Naive thymus-derived CD8-positive, alpha-beta T cell (primary cell): Measurements from ENCODE around the gene GRK5. TPM values are rescaled to one million over a fixed set of nuclear protein-coding genes. Genes with fewer than 3 reads are reported as not detected.

ENCODE experiments used
- ATAC-seq, 2 donors: fragments of 150-1000 bp; cut with Tn5 transposase in 1 of 2; sonication (Bioruptor Pico), chemical (Tn5 transposase) in 1 of 2; 1 replicate in 1 of 2; 2 replicates in 1 of 2; pipeline ENCODE4 v1.10.0; 2021; ENCODE audit warnings: mild to moderate bottlenecking in 2 of 2, moderate library complexity in 2 of 2
- POLR2A ChIA-PET: fragments of 350-600 bp; sonication (Branson Sonifier 250); formaldehyde crosslinking; loops from one replicate; lab custom pipeline; 2021; ENCODE audit warnings: antibody characterized with exemption; lab: Charles Lee
- DNase-seq, 10 donors: peaks; one replicate each; pipeline versions ENCODE4 v3.0.0 to v3.0.0-alpha.2; 2020 to 2022
- H3K27ac Mint-ChIP-seq, 10 donors: one replicate each; pipeline ENCODE4 v1.8.0; 2020 to 2022; ENCODE audit warnings: mild to moderate bottlenecking in 10 of 10, mixed read lengths in 10 of 10, moderate library complexity in 4 of 10, inconsistent platforms in 1 of 10
- H3K27me3 Mint-ChIP-seq, 5 donors: one replicate each; pipeline ENCODE4 v1.8.0; 2021 to 2022; ENCODE audit warnings: mixed read lengths in 5 of 5
- H3K36me3 Mint-ChIP-seq, 3 donors: one replicate each; pipeline ENCODE4 v1.8.0; 2020 to 2022; ENCODE audit warnings: mixed read lengths in 3 of 3, mild to moderate bottlenecking in 2 of 3, inconsistent platforms in 1 of 3
- H3K4me1 Mint-ChIP-seq, 4 donors: one replicate each; pipeline ENCODE4 v1.8.0; 2021 to 2022; ENCODE audit warnings: mixed read lengths in 4 of 4
- H3K4me3 Mint-ChIP-seq, 10 donors: one replicate each; pipeline ENCODE4 v1.8.0; 2020 to 2022; ENCODE audit warnings: mild to moderate bottlenecking in 10 of 10, mixed read lengths in 10 of 10, moderate library complexity in 6 of 10, inconsistent platforms in 1 of 10
- H3K9me3 Mint-ChIP-seq, 9 donors: one replicate each; pipeline ENCODE4 v1.8.0; 2020 to 2022; ENCODE audit warnings: mixed read lengths in 9 of 9, mild to moderate bottlenecking in 3 of 9, inconsistent platforms in 1 of 9, moderate library complexity in 1 of 9
- polyA plus RNA-seq, 3 donors: library from polyadenylated mRNA; unstranded; fragments of 300-500 nt; fragmentation: Illumina TruSeq; gene quantifications; one replicate each; pipeline ENCODE4 v1.2.3, GENCODE V29; 2021
- total RNA-seq, 8 experiments: library from RNA in 2 of 8; stranded (reverse) in 2 of 8; gene quantifications; one replicate each; pipeline ENCODE4 v1.2.3 and lab custom pipeline; 2021 to 2026

The GRK5 gene
- total and polyA plus RNA-seq, 5 experiments from 2014 or later = 4.4 to 23.2 (median 11.0) TPM

- no peak for ATAC-seq
- H3K27me3 Mint-ChIP-seq = no peaks in the 10 kb centered on the region
- POLR2A ChIA-PET = interaction anchor here (0.7 kb wide), 1 partner anchor 133 kb away, joined by 3 read pairs; no protein-coding TSS in a partner anchor
- H3K4me1 Mint-ChIP-seq = peaks cover 0 to 8% (median 2%) of the 10 kb centered on the region in 4 donors
- H3K27ac Mint-ChIP-seq = no peak overlapping the region
- H3K36me3 Mint-ChIP-seq = peaks cover 33 to 61% (median 33%) of the 10 kb centered on the region in 3 donors
- H3K4me3 Mint-ChIP-seq = no peak overlapping the region
- H3K9me3 Mint-ChIP-seq = peaks cover 0 to 34% (median 19%) of the 10 kb centered on the region in 9 donors
- DNase-seq = no peak
These were observed 146.1 kb downstream of the GRK5 start for GRCh38 chr10:119353421-119353820.

- H3K4me3 Mint-ChIP-seq = no peak overlapping the region
- H3K36me3 Mint-ChIP-seq = peaks cover 15 to 43% (median 26%) of the 10 kb centered on the region in 3 donors
- H3K4me1 Mint-ChIP-seq = peaks cover 5 to 26% (median 11%) of the 10 kb centered on the region in 4 donors
- peaks cover 0 to 26% (median 19%) of the 10 kb centered on the region in 9 donors for H3K9me3 Mint-ChIP-seq
- no peak overlapping the region for H3K27ac Mint-ChIP-seq
- peak in 1 of 10 donors; percentile 8 for DNase-seq
- POLR2A ChIA-PET = no interaction called here
- H3K27me3 Mint-ChIP-seq = no peaks in the 10 kb centered on the region
- no peak for ATAC-seq
These were observed 148.6 kb downstream of the GRK5 start for GRCh38 chr10:119355930-119356329.

GRCh38 chr10:119357412-119358151 lies 150.2 kb downstream of the GRK5 start:
- H3K36me3 Mint-ChIP-seq = peaks cover 9 to 33% (median 20%) of the 10 kb centered on the region in 3 donors
- H3K27ac Mint-ChIP-seq = no peak overlapping the region
- H3K27me3 Mint-ChIP-seq = no peaks in the 10 kb centered on the region
- H3K4me1 Mint-ChIP-seq = peaks cover 9 to 26% (median 11%) of the 10 kb centered on the region in 4 donors
- POLR2A ChIA-PET = interaction anchor here (0.6 to 1.0 kb wide), 3 partner anchors 9 to 238 kb away, joined by 3 read pairs; no protein-coding TSS in a partner anchor
- ATAC-seq (no peak), DNase-seq (peak in 1 of 10 donors; percentile 16)
- H3K4me3 Mint-ChIP-seq = no peak overlapping the region
- H3K9me3 Mint-ChIP-seq = peaks cover 0 to 19% (median 10%) of the 10 kb centered on the region in 9 donors

- ATAC-seq (no peak), DNase-seq (no peak)
- Mint-ChIP-seq H3K4me1 (peaks cover 9 to 26% (median 11%) of the 10 kb centered on the region in 4 donors), H3K36me3 (peaks cover 5 to 28% (median 14%) of the 10 kb centered on the region in 3 donors), H3K9me3 (peaks cover 0 to 15% (median 10%) of the 10 kb centered on the region in 9 donors), H3K27ac (no peak overlapping the region), H3K27me3 (no peaks in the 10 kb centered on the region), H3K4me3 (no peak overlapping the region)
- POLR2A ChIA-PET = interaction anchor here (0.6 kb wide), 1 partner anchor 238 kb away, joined by 3 read pairs; no protein-coding TSS in a partner anchor
These were observed 150.8 kb downstream of the GRK5 start for GRCh38 chr10:119358152-119358512.

GRCh38 chr10:119358567-119358966 lies 151.2 kb downstream of the GRK5 start:
- Mint-ChIP-seq H3K27ac (peak overlapping the region in 1 of 10 donors; percentile 41), H3K36me3 (peaks cover 5 to 27% (median 14%) of the 10 kb centered on the region in 3 donors), H3K4me3 (no peak overlapping the region), H3K9me3 (peaks cover 0 to 14% (median 10%) of the 10 kb centered on the region in 9 donors), H3K4me1 (peaks cover 9 to 26% (median 11%) of the 10 kb centered on the region in 4 donors), H3K27me3 (no peaks in the 10 kb centered on the region)
- ATAC-seq = no peak
- POLR2A ChIA-PET = no interaction called here
- DNase-seq = no peak

GRCh38 chr10:119359025-119359424 lies 151.7 kb downstream of the GRK5 start:
- H3K9me3 Mint-ChIP-seq = peaks cover 0 to 14% (median 10%) of the 10 kb centered on the region in 9 donors
- POLR2A ChIA-PET = no interaction called here
- H3K27me3 Mint-ChIP-seq = no peaks in the 10 kb centered on the region
- no peak for DNase-seq
- H3K4me1 Mint-ChIP-seq = peaks cover 9 to 26% (median 11%) of the 10 kb centered on the region in 4 donors
- peaks cover 5 to 27% (median 14%) of the 10 kb centered on the region in 3 donors for H3K36me3 Mint-ChIP-seq
- no peak for ATAC-seq
- no peak overlapping the region for H3K27ac Mint-ChIP-seq
- no peak overlapping the region for H3K4me3 Mint-ChIP-seq

GRCh38 chr10:119360181-119360921 lies 153.0 kb downstream of the GRK5 start:
- POLR2A ChIA-PET = no interaction called here
- peaks cover 0 to 14% (median 10%) of the 10 kb centered on the region in 9 donors for H3K9me3 Mint-ChIP-seq
- peaks cover 5 to 24% (median 14%) of the 10 kb centered on the region in 3 donors for H3K36me3 Mint-ChIP-seq
- no peaks in the 10 kb centered on the region for H3K27me3 Mint-ChIP-seq
- H3K4me3 Mint-ChIP-seq = no peak overlapping the region
- peak overlapping the region in 1 of 10 donors; percentile 58 for H3K27ac Mint-ChIP-seq
- H3K4me1 Mint-ChIP-seq = peaks cover 9 to 26% (median 11%) of the 10 kb centered on the region in 4 donors
- DNase-seq = peak in 5 of 10 donors; percentile 1 to 57 (median 5)
- peak; percentile 37 to 40 for ATAC-seq

GRCh38 chr10:119361037-119361436 lies 153.7 kb downstream of the GRK5 start:
- Mint-ChIP-seq H3K4me1 (peaks cover 9 to 26% (median 11%) of the 10 kb centered on the region in 4 donors), H3K4me3 (no peak overlapping the region), H3K27ac (peak overlapping the region in 1 of 10 donors; percentile 48), H3K27me3 (no peaks in the 10 kb centered on the region), H3K36me3 (peaks cover 4 to 21% (median 8%) of the 10 kb centered on the region in 3 donors), H3K9me3 (peaks cover 0 to 9% (median 5%) of the 10 kb centered on the region in 9 donors)
- ATAC-seq = no peak
- peak in 1 of 10 donors; percentile 22 for DNase-seq
- POLR2A ChIA-PET = no interaction called here

GRCh38 chr10:119362122-119362521 lies 154.8 kb downstream of the GRK5 start:
- DNase-seq (peak in 1 of 10 donors; percentile 4), ATAC-seq (no peak)
- peaks cover 9 to 19% (median 10%) of the 10 kb centered on the region in 4 donors for H3K4me1 Mint-ChIP-seq
- peak overlapping the region in 3 of 10 donors; percentile 5 to 48 (median 20) for H3K27ac Mint-ChIP-seq
- H3K9me3 Mint-ChIP-seq = no peaks in the 10 kb centered on the region
- H3K4me3 Mint-ChIP-seq = no peak overlapping the region
- no peaks in the 10 kb centered on the region for H3K27me3 Mint-ChIP-seq
- H3K36me3 Mint-ChIP-seq = peaks cover 0 to 11% (median 2%) of the 10 kb centered on the region in 3 donors
- POLR2A ChIA-PET = no interaction called here

GRCh38 chr10:119364645-119365600 lies 157.6 kb downstream of the GRK5 start:
- ATAC-seq = no peak
- peaks cover 9 to 26% (median 15%) of the 10 kb centered on the region in 4 donors for H3K4me1 Mint-ChIP-seq
- H3K36me3 Mint-ChIP-seq = peaks cover 0 to 11% (median 3%) of the 10 kb centered on the region in 3 donors
- peak overlapping the region in 1 of 10 donors; percentile 62 for H3K27ac Mint-ChIP-seq
- no peak overlapping the region for H3K4me3 Mint-ChIP-seq
- H3K27me3 Mint-ChIP-seq = no peaks in the 10 kb centered on the region
- POLR2A ChIA-PET = no interaction called here
- peak in 1 of 10 donors; percentile 6 for DNase-seq
- H3K9me3 Mint-ChIP-seq = no peaks in the 10 kb centered on the region

GRCh38 chr10:119365773-119366599 lies 158.6 kb downstream of the GRK5 start:
- ATAC-seq (no peak), DNase-seq (no peak)
- Mint-ChIP-seq H3K36me3 (peaks cover 0 to 11% (median 5%) of the 10 kb centered on the region in 3 donors), H3K27me3 (no peaks in the 10 kb centered on the region), H3K4me1 (peaks cover 8 to 32% (median 16%) of the 10 kb centered on the region in 4 donors), H3K9me3 (no peaks in the 10 kb centered on the region), H3K4me3 (no peak overlapping the region), H3K27ac (peak overlapping the region in 1 of 10 donors; percentile 66)
- POLR2A ChIA-PET = interaction anchor here (0.6 kb wide), 1 partner anchor 9 kb away, joined by 3 read pairs; no protein-coding TSS in a partner anchor
